Measurements from ENCODE around the gene RASSF4.

RASSF4 gene

DNA sequence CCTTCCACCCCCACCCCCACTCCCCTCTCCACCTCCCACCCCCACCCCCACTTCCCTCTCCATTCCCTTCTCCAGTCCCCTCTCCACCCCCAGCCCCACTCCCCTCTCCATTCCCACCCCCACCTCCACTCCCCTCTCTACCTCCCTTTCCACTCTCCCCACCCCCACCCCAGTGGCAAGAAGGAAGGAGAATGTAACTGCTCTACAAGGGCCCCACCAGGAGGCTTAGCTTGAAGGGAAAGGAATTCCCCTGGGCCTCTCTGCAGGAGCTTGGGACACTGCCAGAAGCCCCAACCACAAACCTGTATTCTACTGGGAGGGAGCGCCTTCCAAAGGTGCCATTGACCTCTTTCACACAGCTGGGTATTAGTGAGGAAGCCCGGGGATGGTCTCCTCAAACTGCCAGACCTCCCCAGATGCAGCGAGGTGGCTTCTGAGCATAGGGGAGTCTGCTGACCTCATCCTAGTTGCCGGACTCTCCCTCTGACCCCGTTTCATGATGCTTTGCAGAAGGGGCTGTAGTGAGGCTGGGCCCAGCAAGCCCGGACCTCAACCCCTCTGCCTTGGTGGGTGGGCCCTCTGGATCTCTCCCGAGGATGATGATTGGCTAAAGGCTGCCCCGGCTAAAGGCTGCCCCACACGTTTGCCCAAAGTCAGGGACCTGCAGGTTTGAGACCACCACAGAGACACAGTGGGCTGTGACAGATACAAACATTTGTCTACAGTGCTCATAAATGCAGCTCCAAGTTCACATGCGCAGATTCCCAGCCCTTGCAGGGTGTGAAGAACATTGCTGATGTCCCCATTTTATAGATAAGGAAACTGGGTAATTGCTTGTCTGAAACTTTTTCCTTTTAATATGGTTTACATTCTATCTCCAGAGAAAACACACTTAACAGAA is 16.1 kb downstream of the RASSF4 start (continued):
- TF ChIP-seq PRDM2 (tag by site-specific recombination; IDR thresholded peaks at IDR 0.05; ENCODE audit: borderline replicate concordance) (no peak), KLF8 (tag by site-specific recombination; IDR thresholded peaks at IDR 0.05) (no peak), ZNF121 (tag by site-specific recombination; IDR thresholded peaks at IDR 0.05) (no peak), ZSCAN23 (tag by site-specific recombination; IDR thresholded peaks at IDR 0.05) (no peak), ELK4 (IDR thresholded peaks at IDR 0.05; ENCODE audit: borderline replicate concordance, low read depth, low read length) (no peak), ZNF426 (tag by site-specific recombination; IDR thresholded peaks at IDR 0.05) (no peak), ZNF76 (tag by site-specific recombination; IDR thresholded peaks at IDR 0.05; ENCODE audit: borderline replicate concordance, low read depth) (no peak), PRDM1 (tag by site-specific recombination; IDR thresholded peaks at IDR 0.05) (no peak), ZNF521 (tag by site-specific recombination; IDR thresholded peaks at IDR 0.05) (no peak), ZNF214 (tag by site-specific recombination; IDR thresholded peaks at IDR 0.05; ENCODE audit: borderline replicate concordance) (no peak), ZNF514 (tag by site-specific recombination; IDR thresholded peaks at IDR 0.05) (no peak), ZNF701 (tag by site-specific recombination; IDR thresholded peaks at IDR 0.05) (no peak), ZNF24 (tag by site-specific recombination; IDR thresholded peaks at IDR 0.05) (no peak), ZBTB20 (tag by site-specific recombination; IDR thresholded peaks at IDR 0.05) (peak; percentile 41; the same call in 1 of the 2 replicates), ZNF311 (tag by site-specific recombination; IDR thresholded peaks at IDR 0.05; ENCODE audit: borderline replicate concordance) (no peak), REPIN1 (tag by site-specific recombination; IDR thresholded peaks at IDR 0.05; ENCODE audit: low read depth) (no peak), SP2 (tag by site-specific recombination; IDR thresholded peaks at IDR 0.05) (peak; percentile 55), ZNF280D (tag by site-specific recombination; IDR thresholded peaks at IDR 0.05) (no peak), KLF9 (tag by site-specific recombination; IDR thresholded peaks at IDR 0.05; ENCODE audit: low read depth) (no peak), ZNF596 (tag by site-specific recombination; IDR thresholded peaks at IDR 0.05) (no peak), ZIC2 (tag by site-specific recombination; IDR thresholded peaks at IDR 0.05) (peak; percentile 86)
- TF ChIP-seq, protein P1, sequence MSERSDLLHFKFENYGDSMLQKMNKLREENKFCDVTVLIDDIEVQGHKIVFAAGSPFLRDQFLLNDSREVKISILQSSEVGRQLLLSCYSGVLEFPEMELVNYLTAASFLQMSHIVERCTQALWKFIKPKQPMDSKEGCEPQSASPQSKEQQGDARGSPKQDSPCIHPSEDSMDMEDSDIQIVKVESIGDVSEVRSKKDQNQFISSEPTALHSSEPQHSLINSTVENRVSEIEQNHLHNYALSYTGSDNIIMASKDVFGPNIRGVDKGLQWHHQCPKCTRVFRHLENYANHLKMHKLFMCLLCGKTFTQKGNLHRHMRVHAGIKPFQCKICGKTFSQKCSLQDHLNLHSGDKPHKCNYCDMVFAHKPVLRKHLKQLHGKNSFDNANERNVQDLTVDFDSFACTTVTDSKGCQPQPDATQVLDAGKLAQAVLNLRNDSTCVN (tag by site-specific recombination; optimal IDR thresholded peaks at IDR 0.05) = no peak
- TF ChIP-seq, protein P2, sequence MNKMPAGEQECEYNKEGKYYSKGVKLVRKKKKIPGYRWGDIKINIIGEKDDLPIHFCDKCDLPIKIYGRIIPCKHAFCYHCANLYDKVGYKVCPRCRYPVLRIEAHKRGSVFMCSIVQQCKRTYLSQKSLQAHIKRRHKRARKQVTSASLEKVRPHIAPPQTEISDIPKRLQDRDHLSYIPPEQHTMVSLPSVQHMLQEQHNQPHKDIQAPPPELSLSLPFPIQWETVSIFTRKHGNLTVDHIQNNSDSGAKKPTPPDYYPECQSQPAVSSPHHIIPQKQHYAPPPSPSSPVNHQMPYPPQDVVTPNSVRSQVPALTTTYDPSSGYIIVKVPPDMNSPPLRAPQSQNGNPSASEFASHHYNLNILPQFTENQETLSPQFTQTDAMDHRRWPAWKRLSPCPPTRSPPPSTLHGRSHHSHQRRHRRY (tag by site-specific recombination; IDR thresholded peaks at IDR 0.05) = no peak
- TF ChIP-seq, protein P3, sequence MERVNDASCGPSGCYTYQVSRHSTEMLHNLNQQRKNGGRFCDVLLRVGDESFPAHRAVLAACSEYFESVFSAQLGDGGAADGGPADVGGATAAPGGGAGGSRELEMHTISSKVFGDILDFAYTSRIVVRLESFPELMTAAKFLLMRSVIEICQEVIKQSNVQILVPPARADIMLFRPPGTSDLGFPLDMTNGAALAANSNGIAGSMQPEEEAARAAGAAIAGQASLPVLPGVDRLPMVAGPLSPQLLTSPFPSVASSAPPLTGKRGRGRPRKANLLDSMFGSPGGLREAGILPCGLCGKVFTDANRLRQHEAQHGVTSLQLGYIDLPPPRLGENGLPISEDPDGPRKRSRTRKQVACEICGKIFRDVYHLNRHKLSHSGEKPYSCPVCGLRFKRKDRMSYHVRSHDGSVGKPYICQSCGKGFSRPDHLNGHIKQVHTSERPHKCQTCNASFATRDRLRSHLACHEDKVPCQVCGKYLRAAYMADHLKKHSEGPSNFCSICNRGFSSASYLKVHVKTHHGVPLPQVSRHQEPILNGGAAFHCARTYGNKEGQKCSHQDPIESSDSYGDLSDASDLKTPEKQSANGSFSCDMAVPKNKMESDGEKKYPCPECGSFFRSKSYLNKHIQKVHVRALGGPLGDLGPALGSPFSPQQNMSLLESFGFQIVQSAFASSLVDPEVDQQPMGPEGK (tag by site-specific recombination; IDR thresholded peaks at IDR 0.05) = peak; percentile 18; the same call in 1 of the 2 replicates
